Activated B cell treated with CpG ODN at 0.5 μM for 24 hours (primary cell): Measurements from ENCODE around the gene DGKQ. TPM values are rescaled to one million over a fixed set of nuclear protein-coding genes. Genes with fewer than 3 reads are reported as not detected.
A peak's percentile ranks its signal among the peaks of the same experiment; 100 is the strongest.

ENCODE experiments used
- ATAC-seq: fragments of 200-7000 bp; cut with Tn5 transposase; one replicate; pipeline ENCODE4 v1.10.0; 2021; ENCODE audit warnings: low read depth, mild to moderate bottlenecking, moderate library complexity
- CTCF ChIA-PET: fragments of 350-600 bp; sonication (Branson Sonifier 250); formaldehyde crosslinking; loops from one replicate; lab custom pipeline; 2021; ENCODE audit warnings: antibody characterized with exemption; lab: Charles Lee
- POLR2A ChIA-PET: fragments of 350-600 bp; sonication (Branson Sonifier 250); formaldehyde crosslinking; loops from one replicate; lab custom pipeline; 2021; ENCODE audit warnings: antibody characterized with exemption; lab: Charles Lee
- DNase-seq: peaks from one replicate; pipeline ENCODE4 v3.0.0; 2022
- H3K27ac Mint-ChIP-seq: one replicate; pipeline ENCODE4 v1.8.0; 2020; ENCODE audit warnings: mixed read lengths
- H3K27me3 Mint-ChIP-seq: one replicate; pipeline ENCODE4 v1.8.0; 2021; ENCODE audit warnings: mixed read lengths
- H3K36me3 Mint-ChIP-seq: one replicate; pipeline ENCODE4 v1.8.0; 2021; ENCODE audit warnings: low read depth, mixed read lengths
- H3K4me1 Mint-ChIP-seq: one replicate; pipeline ENCODE4 v1.8.0; 2021; ENCODE audit warnings: mixed read lengths
- H3K4me3 Mint-ChIP-seq: one replicate; pipeline ENCODE4 v1.8.0; 2020; ENCODE audit warnings: mild to moderate bottlenecking, mixed read lengths
- H3K9me3 Mint-ChIP-seq: one replicate; pipeline ENCODE4 v1.8.0; 2020; ENCODE audit warnings: mixed read lengths
- intact Hi-C: fragments of 100-400 bp; cut with micrococcal nuclease; formaldehyde crosslinking; loops from one replicate; pipeline ENCODE4 v1.15.1; 2024
- total RNA-seq: library from RNA; stranded (reverse); gene quantifications from 2 replicates; pipeline ENCODE4 v1.2.3, GENCODE V29; 2022
- TF ChIP-seq, protein P1 (sequence below): fragments of 200-600 bp; IDR thresholded peaks from one replicate; pipeline ENCODE4 v1.8.0; 2022; ENCODE audit warnings: antibody characterized with exemption, mild to moderate bottlenecking

DGKQ gene
- total RNA-seq, 1 donor from 2014 or later = 16.4 TPM

DNA sequence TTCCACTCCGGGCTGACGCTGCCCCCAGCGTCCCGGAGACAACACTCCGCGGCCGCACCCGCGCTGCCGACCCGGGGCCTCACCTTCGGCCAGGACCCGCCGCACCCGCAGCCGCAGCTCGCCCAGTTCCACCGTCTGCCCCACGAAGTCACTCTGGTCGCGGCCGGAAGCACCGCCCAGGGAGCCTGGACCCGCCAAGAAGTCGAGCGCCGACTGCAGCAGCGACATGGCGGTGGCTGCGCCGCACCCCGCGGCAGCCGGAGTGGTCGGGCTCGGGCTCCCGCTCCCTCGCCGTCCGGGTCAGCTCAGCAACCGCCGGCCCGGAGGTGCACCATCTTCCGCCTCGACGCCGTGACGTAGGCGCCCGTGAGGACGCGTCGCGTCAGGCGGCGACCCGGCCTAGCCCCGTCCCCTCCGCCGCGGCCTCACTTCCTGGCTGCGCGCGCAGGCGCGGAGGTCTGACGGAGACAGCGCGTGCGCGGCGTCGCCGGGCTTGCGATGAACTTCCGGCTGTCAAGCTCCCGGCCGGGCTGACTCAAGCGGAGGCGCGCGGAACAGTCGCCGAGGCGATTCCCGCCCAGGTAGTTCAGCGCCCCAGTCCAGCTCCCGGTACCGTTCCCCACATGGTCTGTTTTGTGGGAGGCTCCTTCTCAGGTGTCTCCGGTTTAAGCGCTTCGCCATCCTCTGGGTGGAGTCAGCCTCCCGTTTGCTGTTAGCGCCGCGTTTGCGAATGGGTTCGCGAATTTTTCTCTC, 41.2 kb downstream of the DGKQ start, which contains the start of the genes GAK and TMEM175:
Gene GAK, minus strand, starts transcription at position 357 of the 753 bp plus-strand sequence. Its CDS starts 129 bp downstream, at position 228.
Gene TMEM175, plus strand, starts transcription at position 501 of the 753 bp plus-strand sequence. CDS start 15,280 bp downstream, outside the sequence.
- peak within 1 kb of the TSS; percentile 93 for H3K4me3 Mint-ChIP-seq
- peaks cover 78% of the 10 kb centered on the region for H3K4me1 Mint-ChIP-seq
- no peaks in the 10 kb centered on the region for H3K9me3 Mint-ChIP-seq

DNA sequence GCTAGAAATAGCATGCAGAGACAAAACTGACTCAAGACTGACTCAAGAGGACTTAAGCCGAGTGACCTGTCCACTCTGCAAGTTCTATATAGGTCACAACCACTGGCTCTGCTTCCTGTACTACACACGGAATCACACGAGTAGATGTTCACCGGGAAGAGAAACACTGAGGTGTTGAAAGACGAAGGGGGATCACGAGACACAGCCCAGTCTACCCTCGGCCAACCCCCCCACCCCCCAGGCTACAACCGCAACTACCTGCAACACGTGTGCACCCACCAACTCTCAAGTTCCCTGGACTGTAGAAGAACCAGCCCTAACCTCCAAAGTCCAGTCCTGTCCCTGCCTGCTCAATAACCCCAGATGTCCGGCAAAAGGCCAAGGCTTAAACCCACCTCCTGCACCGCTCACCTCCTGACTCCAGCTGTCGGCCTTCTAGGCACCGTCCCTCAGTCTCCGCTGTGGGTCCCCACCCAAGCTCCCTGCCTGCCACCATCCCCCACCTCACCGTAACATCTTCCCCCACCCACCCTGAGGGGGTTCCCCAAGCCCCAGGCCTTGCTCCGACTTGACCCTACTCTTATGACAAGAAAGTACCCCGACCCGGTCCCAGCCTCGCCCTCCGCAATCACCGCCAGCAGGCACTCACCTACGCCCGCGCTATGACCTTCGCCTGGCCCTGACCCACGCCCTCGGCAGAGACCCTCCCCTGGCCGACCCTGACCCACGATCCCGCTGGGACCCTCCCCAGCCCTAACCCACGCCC, 42.0 kb downstream of the DGKQ start:
- no peak for DNase-seq
- Mint-ChIP-seq H3K27me3 (no peaks in the 10 kb centered on the region), H3K4me3 (peak overlapping the region; percentile 93), H3K9me3 (no peaks in the 10 kb centered on the region), H3K27ac (peak overlapping the region; percentile 92), H3K4me1 (peaks cover 73% of the 10 kb centered on the region), H3K36me3 (peaks cover 12% of the 10 kb centered on the region)
- intact Hi-C loops = loop anchor here (5.0 kb wide), 1 partner anchor 416 kb away; the partner anchor contains the start of gene UVSSA
- TF ChIP-seq, protein P1, sequence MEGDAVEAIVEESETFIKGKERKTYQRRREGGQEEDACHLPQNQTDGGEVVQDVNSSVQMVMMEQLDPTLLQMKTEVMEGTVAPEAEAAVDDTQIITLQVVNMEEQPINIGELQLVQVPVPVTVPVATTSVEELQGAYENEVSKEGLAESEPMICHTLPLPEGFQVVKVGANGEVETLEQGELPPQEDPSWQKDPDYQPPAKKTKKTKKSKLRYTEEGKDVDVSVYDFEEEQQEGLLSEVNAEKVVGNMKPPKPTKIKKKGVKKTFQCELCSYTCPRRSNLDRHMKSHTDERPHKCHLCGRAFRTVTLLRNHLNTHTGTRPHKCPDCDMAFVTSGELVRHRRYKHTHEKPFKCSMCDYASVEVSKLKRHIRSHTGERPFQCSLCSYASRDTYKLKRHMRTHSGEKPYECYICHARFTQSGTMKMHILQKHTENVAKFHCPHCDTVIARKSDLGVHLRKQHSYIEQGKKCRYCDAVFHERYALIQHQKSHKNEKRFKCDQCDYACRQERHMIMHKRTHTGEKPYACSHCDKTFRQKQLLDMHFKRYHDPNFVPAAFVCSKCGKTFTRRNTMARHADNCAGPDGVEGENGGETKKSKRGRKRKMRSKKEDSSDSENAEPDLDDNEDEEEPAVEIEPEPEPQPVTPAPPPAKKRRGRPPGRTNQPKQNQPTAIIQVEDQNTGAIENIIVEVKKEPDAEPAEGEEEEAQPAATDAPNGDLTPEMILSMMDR = no peak
- ChIA-PET CTCF (interaction anchor here (2.1 to 2.6 kb wide), 2 partner anchors 56 kb away, joined by 5 to 14 read pairs; partner anchors contain the start of gene IDUA), POLR2A (interaction anchor here (0.8 to 4.2 kb wide), 6 partner anchors 9 to 257 kb away, joined by 5 to 73 read pairs (median 8); partner anchors contain the start of genes ATP5ME, FGFRL1, IDUA and MYL5)
- no peak for ATAC-seq

More for the DNA sequence above, 41.2 kb downstream of the DGKQ start, which contains the start of the genes GAK and TMEM175:
- CTCF ChIA-PET = interaction anchor here (0.6 to 2.6 kb wide), 3 partner anchors 9 to 190 kb away, joined by 3 to 14 read pairs (median 4); partner anchors contain the start of gene IDUA
- intact Hi-C loops = loop anchor here (1.0 to 5.0 kb wide), 7 partner anchors 10 to 415 kb away; partner anchors contain the start of genes ATP5ME, DGKQ, FGFRL1 and IDUA
- peak within 1 kb of the TSS; percentile 92 for H3K27ac Mint-ChIP-seq
- TF ChIP-seq, protein P1 = no peak
- peaks cover 11% of the 10 kb centered on the region for H3K36me3 Mint-ChIP-seq
- no peaks in the 10 kb centered on the region for H3K27me3 Mint-ChIP-seq
- peak; percentile 90 for ATAC-seq
- POLR2A ChIA-PET = interaction anchor here (0.6 to 4.2 kb wide), 8 partner anchors 10 to 439 kb away, joined by 3 to 73 read pairs (median 7); partner anchors contain the start of genes ATP5ME, FGFRL1, IDUA and MYL5
- DNase-seq = peak; percentile 99

DNA sequence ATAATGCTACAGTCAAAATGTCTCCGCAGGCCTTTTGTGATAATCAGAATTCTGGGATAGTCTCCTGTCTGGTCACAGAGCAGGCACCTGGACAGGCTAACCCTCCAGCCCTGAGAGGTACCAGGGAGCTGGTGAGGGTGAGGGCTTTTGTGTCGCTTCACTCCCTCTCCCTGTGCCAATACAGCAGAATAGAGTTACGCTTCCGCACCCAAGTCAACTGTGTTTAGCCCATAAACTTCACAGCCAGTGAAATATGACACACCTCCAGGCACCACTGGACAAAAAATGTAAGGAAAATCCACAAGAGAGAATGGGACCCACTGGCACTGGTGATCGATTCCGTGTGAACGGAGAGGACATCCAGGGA, 42.6 kb downstream of the DGKQ start:
- TF ChIP-seq, protein P1 = no peak
- ATAC-seq (no peak), DNase-seq (no peak)
- Mint-ChIP-seq H3K4me3 (peak overlapping the region; percentile 93), H3K9me3 (no peaks in the 10 kb centered on the region), H3K27ac (peak overlapping the region; percentile 92), H3K27me3 (no peaks in the 10 kb centered on the region), H3K4me1 (peaks cover 73% of the 10 kb centered on the region), H3K36me3 (peaks cover 16% of the 10 kb centered on the region)
- POLR2A ChIA-PET = interaction anchor here (0.8 to 4.2 kb wide), 4 partner anchors 8 to 257 kb away, joined by 3 to 73 read pairs (median 6); partner anchors contain the start of genes ATP5ME, FGFRL1 and MYL5
- intact Hi-C loops = loop anchor here (5.0 kb wide), 1 partner anchor 416 kb away; the partner anchor contains the start of gene UVSSA
- CTCF ChIA-PET = interaction anchor here (2.1 kb wide), 1 partner anchor 56 kb away, joined by 5 read pairs; the partner anchor contains the start of gene IDUA

DNA sequence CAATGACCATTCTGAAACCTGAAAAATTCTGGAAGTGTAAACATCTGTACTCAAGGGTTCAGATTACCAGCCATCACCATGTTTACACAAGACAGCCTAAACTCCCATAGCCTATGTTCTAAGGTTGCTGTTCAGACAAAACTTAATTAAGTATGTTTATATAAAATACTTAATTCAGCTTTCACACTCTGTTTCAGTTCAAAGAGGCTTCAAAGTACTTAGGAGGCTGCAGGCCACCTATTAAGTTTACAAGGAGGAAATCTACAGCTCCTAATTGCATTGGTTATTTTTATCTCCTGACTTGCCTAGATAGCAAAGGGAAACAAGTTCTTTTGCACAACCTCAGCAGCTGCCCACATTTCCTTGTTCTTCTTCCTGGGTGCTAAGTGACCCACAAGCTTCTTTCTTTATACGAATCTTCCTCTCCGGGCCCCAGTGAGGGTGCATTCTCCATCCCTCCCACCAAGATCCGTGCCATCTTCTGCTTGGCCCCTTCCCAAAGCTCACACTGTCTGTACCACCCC, 43.3 kb downstream of the DGKQ start:
- Mint-ChIP-seq H3K27me3 (no peaks in the 10 kb centered on the region), H3K27ac (peak overlapping the region; percentile 92), H3K4me1 (peaks cover 72% of the 10 kb centered on the region), H3K36me3 (peaks cover 16% of the 10 kb centered on the region), H3K9me3 (no peaks in the 10 kb centered on the region), H3K4me3 (peak overlapping the region; percentile 93)
- ChIA-PET CTCF (interaction anchor here (0.6 to 2.1 kb wide), 2 partner anchors 12 to 57 kb away, joined by 3 to 5 read pairs; partner anchors contain the start of gene IDUA), POLR2A (interaction anchor here (0.8 to 1.2 kb wide), 2 partner anchors 8 to 256 kb away, joined by 3 to 5 read pairs; partner anchors contain the start of genes ATP5ME and MYL5)
- no peak for ATAC-seq
- intact Hi-C loops = loop anchor here (5.0 kb wide), 1 partner anchor 417 kb away; the partner anchor contains the start of gene UVSSA
- TF ChIP-seq, protein P1 = no peak
- DNase-seq = no peak
